HepG2 (cell line): ENCODE results near the gene COG5. TPM values are rescaled to one million over a fixed set of nuclear protein-coding genes. Genes with fewer than 3 reads are reported as not detected.

ENCODE experiments used
- ATAC-seq: fragments of 200-7000 bp; cut with Tn5 transposase; 3 replicates; pipeline ENCODE4 v1.9.1; 2020; ENCODE audit warnings: mild to moderate bottlenecking, moderate library complexity
- BruUV-seq: library from RNA; stranded (reverse); fragments of 400-500 nt; replicated peaks from 2 replicates; lab custom pipeline; 2021; lab: Mats Ljungman, UMichigan
- CTCF ChIA-PET: fragments of 300-600 bp; formaldehyde crosslinking; extraction: SDS; loops from one replicate; lab custom pipeline; 2021; ENCODE audit warnings: low total read pairs, inconsistent platforms, low intra/inter-chr PET ratio; lab: Yijun Ruan, JAX
- POLR2A ChIA-PET: fragments of 350-600 bp; sonication (Branson Sonifier 250); formaldehyde crosslinking; loops from one replicate; lab custom pipeline; 2020; ENCODE audit warnings: antibody characterized with exemption, inconsistent platforms; lab: Yijun Ruan, JAX
- DNase-seq: peaks from one replicate; pipeline ENCODE4 v3.0.0-alpha.2; 2015; ENCODE audit warnings: low spot score
- FAIRE-seq: peaks from 3 replicates; lab custom pipeline; 2011; peaks lifted over from hg19 to GRCh38; lab: Jason Lieb, UNC
- H2AFZ ChIP-seq: one replicate; pipeline ENCODE4 v1.6.1; 2011; ENCODE audit warnings: low read length, inconsistent platforms
- H3K27ac ChIP-seq: fragments of 300-600 bp; 3 replicates; pipeline ENCODE4 v1.8.0; 2011; ENCODE audit warnings: mixed run types, mild to moderate bottlenecking, mixed read lengths, low read length, inconsistent platforms; ENCODE audit not compliant: insufficient read depth; ENCODE audit errors: extremely low read length
- H3K27me3 ChIP-seq, 2 experiments: fragments of 200-600 bp in 1 of 2; 2 replicates in 1 of 2; 3 replicates in 1 of 2; pipeline versions ENCODE4 v1.6.0 to v1.8.0; 2011; ENCODE audit warnings: low read length in 2 of 2, mild to moderate bottlenecking in 2 of 2, moderate library complexity in 2 of 2, inconsistent platforms in 1 of 2; ENCODE audit not compliant: insufficient read depth in 2 of 2, control insufficient read depth in 1 of 2
- H3K36me3 ChIP-seq, 2 experiments: fragments of 200-600 bp in 1 of 2; replicated peaks in 1 of 2; 2 replicates in 1 of 2; 3 replicates in 1 of 2; pipeline versions ENCODE4 v1.5.1 to v1.8.0; 2011; ENCODE audit warnings: low read length in 2 of 2, inconsistent platforms in 1 of 2; ENCODE audit not compliant: insufficient read depth in 2 of 2, control insufficient read depth in 1 of 2
- H3K4me1 ChIP-seq: 2 replicates; pipeline ENCODE4 v1.5.1; 2012; ENCODE audit warnings: low read length, inconsistent platforms; ENCODE audit not compliant: insufficient read depth
- H3K4me2 ChIP-seq: 2 replicates; pipeline ENCODE4 v1.6.0; 2011; ENCODE audit warnings: low read depth, low read length, inconsistent platforms
- H3K4me3 ChIP-seq, 3 experiments: fragments of 200-600 bp in 1 of 3; sonication (generic), shearing (Covaris generic) in 1 of 3; replicated peaks in 1 of 3; 2 replicates each; pipeline ENCODE4 v1.5.1; 2011 to 2016; ENCODE audit warnings: low read length in 3 of 3, inconsistent platforms in 2 of 3, low read depth in 2 of 3, mild to moderate bottlenecking in 2 of 3, control low read depth in 1 of 3, mixed read lengths in 1 of 3; ENCODE audit not compliant: insufficient read depth in 1 of 3
- H3K79me2 ChIP-seq: one replicate; pipeline ENCODE4 v1.6.1; 2011; ENCODE audit warnings: low read length, inconsistent platforms; ENCODE audit not compliant: insufficient read depth
- H3K9ac ChIP-seq: 2 replicates; pipeline ENCODE4 v1.6.0; 2011; ENCODE audit warnings: mild to moderate bottlenecking, low read depth, low read length, inconsistent platforms; ENCODE audit not compliant: insufficient read depth
- H3K9me3 ChIP-seq: 2 replicates; pipeline ENCODE4 v1.5.1; 2012; ENCODE audit warnings: mild to moderate bottlenecking, low read length
- H4K20me1 ChIP-seq: 2 replicates; pipeline ENCODE4 v1.6.0; 2011; ENCODE audit warnings: inconsistent platforms, mild to moderate bottlenecking, low read length, moderate library complexity; ENCODE audit not compliant: insufficient read depth
- ARHGAP35 ChIP-seq: sonication (generic); formaldehyde crosslinking; IDR thresholded peaks from 2 replicates; pipeline ENCODE4 v1.9.0; 2022; ENCODE audit warnings: mild to moderate bottlenecking, inconsistent platforms, moderate library complexity, missing genetic modification reagents, borderline replicate concordance
- ARID2 ChIP-seq: sonication (generic); formaldehyde crosslinking; IDR thresholded peaks from 2 replicates; pipeline ENCODE4 v1.8.1; 2022; ENCODE audit warnings: mild to moderate bottlenecking, missing genetic modification reagents, borderline replicate concordance
- ELF1 ChIP-seq: sonication (generic); formaldehyde crosslinking; IDR thresholded peaks from 2 replicates; pipeline ENCODE4 v1.4.0; 2020; ENCODE audit warnings: missing genetic modification reagents
- HDAC1 ChIP-seq: sonication (generic); formaldehyde crosslinking; IDR thresholded peaks from 2 replicates; pipeline ENCODE4 v1.5.1; 2020; ENCODE audit warnings: mild to moderate bottlenecking, missing genetic modification reagents
- IRX3 ChIP-seq: sonication (generic); formaldehyde crosslinking; IDR thresholded peaks from 2 replicates; pipeline ENCODE4 v1.8.1; 2023; ENCODE audit warnings: mild to moderate bottlenecking, low read depth, missing genetic modification reagents, borderline replicate concordance
- KDM3A ChIP-seq: IDR thresholded peaks from 2 replicates; pipeline ENCODE4 v1.6.1; 2018; ENCODE audit warnings: low read depth, missing compliant biosample characterization
- RORA ChIP-seq: sonication (generic); formaldehyde crosslinking; IDR thresholded peaks from 2 replicates; pipeline ENCODE4 v1.5.0; 2020; ENCODE audit warnings: mild to moderate bottlenecking, missing genetic modification reagents, moderate library complexity
- ZNF747 ChIP-seq: sonication (generic); formaldehyde crosslinking; IDR thresholded peaks from 2 replicates; pipeline ENCODE4 v1.8.1; 2023; ENCODE audit warnings: missing genetic modification reagents, mild to moderate bottlenecking, borderline replicate concordance
- WGBS: methylation state at CpG from one replicate; pipeline ENCODE4 v1.1.6; 2017; ENCODE audit warnings: low lambda C conversion rate; 5-methylcytosine and 5-hydroxymethylcytosine counted together
- in situ Hi-C: cut with HindIII; loops from 2 replicates; pipeline ENCODE4 v1.10.0; 2017; ENCODE audit warnings: low pct_unique_long_range_greater_than_20kb; ENCODE audit not compliant: extremely low pct_ligation_motif_present
- intact Hi-C: fragments of 100-400 bp; cut with micrococcal nuclease; formaldehyde crosslinking; loops from one replicate; pipeline ENCODE4 v1.10.0; 2022; ENCODE audit not compliant: unreplicated experiment
- polyA plus RNA-seq, 8 experiments: library from polyadenylated mRNA; depleted of rRNA in 3 of 8; stranded (reverse) in 7 of 8; unstranded in 1 of 8; fragments of >200 nt; fragmentation: Illumina TruSeq in 4 of 8; extraction: Trizol in 4 of 8; gene quantifications; 2 replicates each; pipeline versions ENCODE4 v1.2.1 to v1.2.3, GENCODE V29; 2011 to 2016; ENCODE audit warnings: low read depth in 4 of 8, missing spikeins in 1 of 8, mixed read lengths in 1 of 8; ENCODE audit not compliant: insufficient read depth in 1 of 8
- total RNA-seq, 5 experiments: library from RNA; depleted of rRNA; stranded (reverse); fragments of >200 nt; fragmentation: Illumina TruSeq; extraction: Trizol; gene quantifications; 2 replicates each; pipeline ENCODE4 v1.2.3, GENCODE V29; 2016; ENCODE audit warnings: low read depth in 1 of 5
- TF ChIP-seq, protein P1 (sequence below): sonication (generic); formaldehyde crosslinking; IDR thresholded peaks from 2 replicates; pipeline ENCODE4 v1.5.0; 2020; ENCODE audit warnings: mild to moderate bottlenecking, missing genetic modification reagents
- TF ChIP-seq, protein P2 (sequence below): sonication (generic); formaldehyde crosslinking; conservative IDR thresholded peaks from 2 replicates; pipeline ENCODE4 v1.8.0; 2022; ENCODE audit warnings: mild to moderate bottlenecking, moderate library complexity, missing genetic modification reagents
- TF ChIP-seq, protein P3 (sequence below): sonication (generic); formaldehyde crosslinking; IDR thresholded peaks from 2 replicates; pipeline ENCODE4 v1.4.0; 2020; ENCODE audit warnings: low read depth, missing genetic modification reagents
- TF ChIP-seq, protein P4 (sequence below): sonication (generic); formaldehyde crosslinking; IDR thresholded peaks from 2 replicates; pipeline ENCODE4 v1.5.1; 2020; ENCODE audit warnings: missing genetic modification reagents, mild to moderate bottlenecking, borderline replicate concordance
- TF ChIP-seq, protein P5 (sequence below): sonication (generic); formaldehyde crosslinking; IDR thresholded peaks from 2 replicates; pipeline ENCODE4 v1.8.0; 2022; ENCODE audit warnings: mild to moderate bottlenecking, missing genetic modification reagents, borderline replicate concordance

The COG5 gene
- total and polyA plus RNA-seq, 2 of the 13 experiments (the other 11 are each of a cell fraction or from before 2014, with no cell fraction given) = 20.4 to 31.3 TPM

DNA sequence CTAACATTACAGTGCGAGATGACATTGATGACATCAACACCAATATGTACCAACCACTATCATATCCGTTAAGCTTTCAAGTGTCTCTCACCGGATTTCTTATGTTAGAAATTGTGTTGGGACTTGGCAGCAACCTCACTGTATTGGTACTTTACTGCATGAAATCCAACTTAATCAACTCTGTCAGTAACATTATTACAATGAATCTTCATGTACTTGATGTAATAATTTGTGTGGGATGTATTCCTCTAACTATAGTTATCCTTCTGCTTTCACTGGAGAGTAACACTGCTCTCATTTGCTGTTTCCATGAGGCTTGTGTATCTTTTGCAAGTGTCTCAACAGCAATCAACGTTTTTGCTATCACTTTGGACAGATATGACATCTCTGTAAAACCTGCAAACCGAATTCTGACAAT, 89.6 kb downstream of the COG5 start:
- in situ Hi-C loops = loop anchor here (25.0 kb wide), 1 partner anchor 388 kb away; no protein-coding TSS in a partner anchor
- CTCF ChIA-PET = no interaction called here
- Histone ChIP-seq H4K20me1 (no peaks in the 10 kb centered on the region), H3K36me3 (no peaks in the 10 kb centered on the region), H3K27me3 (no peaks in the 10 kb centered on the region), H3K9me3 (no peaks in the 10 kb centered on the region), H3K4me2 (no peak overlapping the region), H3K4me1 (no peaks in the 10 kb centered on the region), H3K27ac (no peak overlapping the region), H3K9ac (no peak overlapping the region), H3K4me3 (no peak overlapping the region), H2AFZ (no peak overlapping the region), H3K79me2 (no peaks in the 10 kb centered on the region)
- BruUV-seq = no TSS peak
- POLR2A ChIA-PET = no interaction called here
- FAIRE-seq = no peak
- intact Hi-C loops = no loop called here
- 89% methylated on average over 5 of the region's 5 CpGs for WGBS
- DNase-seq = no peak
- no peak for ATAC-seq
- no peak for TF ChIP-seq ARHGAP35 (CRISPR knock-in tag)
- TF ChIP-seq IRX3 (CRISPR knock-in tag) = no peak
- no peak for TF ChIP-seq RORA (CRISPR knock-in tag)
- TF ChIP-seq, protein P1, sequence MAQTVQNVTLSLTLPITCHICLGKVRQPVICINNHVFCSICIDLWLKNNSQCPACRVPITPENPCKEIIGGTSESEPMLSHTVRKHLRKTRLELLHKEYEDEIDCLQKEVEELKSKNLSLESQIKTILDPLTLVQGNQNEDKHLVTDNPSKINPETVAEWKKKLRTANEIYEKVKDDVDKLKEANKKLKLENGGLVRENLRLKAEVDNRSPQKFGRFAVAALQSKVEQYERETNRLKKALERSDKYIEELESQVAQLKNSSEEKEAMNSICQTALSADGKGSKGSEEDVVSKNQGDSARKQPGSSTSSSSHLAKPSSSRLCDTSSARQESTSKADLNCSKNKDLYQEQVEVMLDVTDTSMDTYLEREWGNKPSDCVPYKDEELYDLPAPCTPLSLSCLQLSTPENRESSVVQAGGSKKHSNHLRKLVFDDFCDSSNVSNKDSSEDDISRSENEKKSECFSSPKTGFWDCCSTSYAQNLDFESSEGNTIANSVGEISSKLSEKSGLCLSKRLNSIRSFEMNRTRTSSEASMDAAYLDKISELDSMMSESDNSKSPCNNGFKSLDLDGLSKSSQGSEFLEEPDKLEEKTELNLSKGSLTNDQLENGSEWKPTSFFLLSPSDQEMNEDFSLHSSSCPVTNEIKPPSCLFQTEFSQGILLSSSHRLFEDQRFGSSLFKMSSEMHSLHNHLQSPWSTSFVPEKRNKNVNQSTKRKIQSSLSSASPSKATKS (CRISPR knock-in tag) = no peak
- TF ChIP-seq, protein P2, sequence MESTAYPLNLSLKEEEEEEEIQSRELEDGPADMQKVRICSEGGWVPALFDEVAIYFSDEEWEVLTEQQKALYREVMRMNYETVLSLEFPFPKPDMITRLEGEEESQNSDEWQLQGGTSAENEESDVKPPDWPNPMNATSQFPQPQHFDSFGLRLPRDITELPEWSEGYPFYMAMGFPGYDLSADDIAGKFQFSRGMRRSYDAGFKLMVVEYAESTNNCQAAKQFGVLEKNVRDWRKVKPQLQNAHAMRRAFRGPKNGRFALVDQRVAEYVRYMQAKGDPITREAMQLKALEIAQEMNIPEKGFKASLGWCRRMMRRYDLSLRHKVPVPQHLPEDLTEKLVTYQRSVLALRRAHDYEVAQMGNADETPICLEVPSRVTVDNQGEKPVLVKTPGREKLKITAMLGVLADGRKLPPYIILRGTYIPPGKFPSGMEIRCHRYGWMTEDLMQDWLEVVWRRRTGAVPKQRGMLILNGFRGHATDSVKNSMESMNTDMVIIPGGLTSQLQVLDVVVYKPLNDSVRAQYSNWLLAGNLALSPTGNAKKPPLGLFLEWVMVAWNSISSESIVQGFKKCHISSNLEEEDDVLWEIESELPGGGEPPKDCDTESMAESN (CRISPR knock-in tag) = no peak
- no peak for TF ChIP-seq ARID2 (CRISPR knock-in tag)
- no peak for TF ChIP-seq ELF1 (CRISPR knock-in tag)
- TF ChIP-seq, protein P3, sequence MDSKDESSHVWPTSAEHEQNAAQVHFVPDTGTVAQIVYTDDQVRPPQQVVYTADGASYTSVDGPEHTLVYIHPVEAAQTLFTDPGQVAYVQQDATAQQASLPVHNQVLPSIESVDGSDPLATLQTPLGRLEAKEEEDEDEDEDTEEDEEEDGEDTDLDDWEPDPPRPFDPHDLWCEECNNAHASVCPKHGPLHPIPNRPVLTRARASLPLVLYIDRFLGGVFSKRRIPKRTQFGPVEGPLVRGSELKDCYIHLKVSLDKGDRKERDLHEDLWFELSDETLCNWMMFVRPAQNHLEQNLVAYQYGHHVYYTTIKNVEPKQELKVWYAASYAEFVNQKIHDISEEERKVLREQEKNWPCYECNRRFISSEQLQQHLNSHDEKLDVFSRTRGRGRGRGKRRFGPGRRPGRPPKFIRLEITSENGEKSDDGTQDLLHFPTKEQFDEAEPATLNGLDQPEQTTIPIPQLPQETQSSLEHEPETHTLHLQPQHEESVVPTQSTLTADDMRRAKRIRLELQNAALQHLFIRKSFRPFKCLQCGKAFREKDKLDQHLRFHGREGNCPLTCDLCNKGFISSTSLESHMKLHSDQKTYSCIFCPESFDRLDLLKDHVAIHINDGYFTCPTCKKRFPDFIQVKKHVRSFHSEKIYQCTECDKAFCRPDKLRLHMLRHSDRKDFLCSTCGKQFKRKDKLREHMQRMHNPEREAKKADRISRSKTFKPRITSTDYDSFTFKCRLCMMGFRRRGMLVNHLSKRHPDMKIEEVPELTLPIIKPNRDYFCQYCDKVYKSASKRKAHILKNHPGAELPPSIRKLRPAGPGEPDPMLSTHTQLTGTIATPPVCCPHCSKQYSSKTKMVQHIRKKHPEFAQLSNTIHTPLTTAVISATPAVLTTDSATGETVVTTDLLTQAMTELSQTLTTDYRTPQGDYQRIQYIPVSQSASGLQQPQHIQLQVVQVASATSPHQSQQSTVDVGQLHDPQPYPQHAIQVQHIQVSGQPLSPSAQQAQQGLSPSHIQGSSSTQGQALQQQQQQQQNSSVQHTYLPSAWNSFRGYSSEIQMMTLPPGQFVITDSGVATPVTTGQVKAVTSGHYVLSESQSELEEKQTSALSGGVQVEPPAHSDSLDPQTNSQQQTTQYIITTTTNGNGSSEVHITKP (CRISPR knock-in tag) = no peak
- no peak for TF ChIP-seq KDM3A (CRISPR knock-in tag)
- TF ChIP-seq HDAC1 (CRISPR knock-in tag) = no peak
- TF ChIP-seq, protein P4, sequence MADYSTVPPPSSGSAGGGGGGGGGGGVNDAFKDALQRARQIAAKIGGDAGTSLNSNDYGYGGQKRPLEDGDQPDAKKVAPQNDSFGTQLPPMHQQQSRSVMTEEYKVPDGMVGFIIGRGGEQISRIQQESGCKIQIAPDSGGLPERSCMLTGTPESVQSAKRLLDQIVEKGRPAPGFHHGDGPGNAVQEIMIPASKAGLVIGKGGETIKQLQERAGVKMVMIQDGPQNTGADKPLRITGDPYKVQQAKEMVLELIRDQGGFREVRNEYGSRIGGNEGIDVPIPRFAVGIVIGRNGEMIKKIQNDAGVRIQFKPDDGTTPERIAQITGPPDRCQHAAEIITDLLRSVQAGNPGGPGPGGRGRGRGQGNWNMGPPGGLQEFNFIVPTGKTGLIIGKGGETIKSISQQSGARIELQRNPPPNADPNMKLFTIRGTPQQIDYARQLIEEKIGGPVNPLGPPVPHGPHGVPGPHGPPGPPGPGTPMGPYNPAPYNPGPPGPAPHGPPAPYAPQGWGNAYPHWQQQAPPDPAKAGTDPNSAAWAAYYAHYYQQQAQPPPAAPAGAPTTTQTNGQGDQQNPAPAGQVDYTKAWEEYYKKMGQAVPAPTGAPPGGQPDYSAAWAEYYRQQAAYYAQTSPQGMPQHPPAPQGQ (CRISPR knock-in tag) = no peak
- TF ChIP-seq, protein P5, sequence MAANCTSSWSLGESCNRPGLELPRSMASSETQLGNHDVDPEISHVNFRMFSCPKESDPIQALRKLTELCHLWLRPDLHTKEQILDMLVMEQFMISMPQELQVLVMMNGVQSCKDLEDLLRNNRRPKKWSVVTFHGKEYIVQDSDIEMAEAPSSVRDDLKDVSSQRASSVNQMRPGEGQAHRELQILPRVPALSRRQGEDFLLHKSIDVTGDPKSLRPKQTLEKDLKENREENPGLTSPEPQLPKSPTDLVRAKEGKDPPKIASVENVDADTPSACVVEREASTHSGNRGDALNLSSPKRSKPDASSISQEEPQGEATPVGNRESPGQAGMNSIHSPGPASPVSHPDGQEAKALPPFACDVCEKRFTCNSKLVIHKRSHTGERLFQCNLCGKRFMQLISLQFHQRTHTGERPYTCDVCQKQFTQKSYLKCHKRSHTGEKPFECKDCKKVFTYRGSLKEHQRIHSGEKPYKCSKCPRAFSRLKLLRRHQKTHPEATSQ (CRISPR knock-in tag) = no peak
- TF ChIP-seq ZNF747 (CRISPR knock-in tag) = no peak
